ENCODE measurements around the gene ACO2. TPM values are rescaled to one million over a fixed set of nuclear protein-coding genes. Genes with fewer than 3 reads are reported as not detected.

The ACO2 gene
- total and polyA plus RNA-seq, 4 donors = 39.5 to 60.7 (median 51.7) TPM

DNA sequence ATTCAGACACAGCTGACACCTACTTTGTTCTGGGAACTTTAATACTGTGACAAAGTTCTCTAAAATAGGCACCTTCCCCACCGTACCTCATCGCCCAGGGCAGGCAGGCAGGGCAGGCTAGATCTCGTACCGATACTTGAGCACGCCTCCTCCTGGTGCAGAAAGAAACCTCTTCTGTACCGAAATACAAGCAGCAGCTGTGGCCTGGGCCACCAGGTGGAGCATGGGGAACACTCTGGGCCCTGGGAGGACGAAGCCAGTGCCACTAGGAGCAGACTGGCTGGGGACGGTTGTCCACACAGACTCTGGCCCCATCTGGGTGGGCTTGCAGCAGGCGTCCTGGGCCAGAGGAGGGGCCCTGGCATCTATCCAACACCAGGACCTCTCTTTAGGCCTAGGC is 108.0 kb downstream of the ACO2 start:
- Histone ChIP-seq H3K27ac (ENCODE audit: low read depth in 1 of 2, low read length in 2 of 2) (no peak overlapping the region), H3K36me3 (ENCODE audit: control insufficient read depth in 1 of 2, insufficient read depth in 2 of 2, low read length in 1 of 2) (no peaks in the 10 kb centered on the region), H3K27me3 (ENCODE audit: control insufficient read depth in 1 of 2, insufficient read depth in 2 of 2, low read length in 1 of 2) (no peaks in the 10 kb centered on the region), H3K4me1 (ENCODE audit: control insufficient read depth in 1 of 2, insufficient read depth in 2 of 2, low read length in 2 of 2) (no peaks in the 10 kb centered on the region), H3K4me3 (ENCODE audit: low read length in 2 of 2) (no peak overlapping the region), H3K9me3 (ENCODE audit: control insufficient read depth, low read length) (no peaks in the 10 kb centered on the region)
- ATAC-seq (ENCODE audit: low FRiP score) (peak; percentile 46), DNase-seq (peak; percentile 64 to 85)
- 27 to 33% methylated on average over 9 of the region's 9 CpGs for WGBS, 2 donors
- intact Hi-C loops (cut with DNase I) = no loop called here

DNA sequence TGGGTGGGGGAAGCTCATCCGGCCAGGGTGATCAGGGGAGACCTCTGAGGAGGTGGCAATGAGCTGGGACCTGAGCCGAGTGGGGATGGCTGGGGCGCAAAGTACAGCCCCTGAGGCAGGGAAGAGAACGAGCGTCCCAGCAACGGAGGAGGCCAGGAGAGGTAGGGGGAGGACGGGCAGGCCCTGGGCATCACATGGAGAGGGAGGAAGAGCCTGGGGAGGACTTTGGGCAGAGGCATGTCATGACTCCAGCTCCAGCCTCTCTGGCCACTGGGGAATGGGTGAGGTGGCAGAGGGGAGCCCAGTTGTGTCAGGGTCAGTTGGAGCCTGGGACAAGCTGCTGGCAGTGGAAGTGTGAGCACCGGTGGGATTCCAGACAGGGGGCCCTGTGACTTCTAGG is 109.2 kb downstream of the ACO2 start:
- Histone ChIP-seq H3K4me1 (ENCODE audit: control insufficient read depth in 1 of 2, insufficient read depth in 2 of 2, low read length in 2 of 2) (no peaks in the 10 kb centered on the region), H3K36me3 (ENCODE audit: control insufficient read depth in 1 of 2, insufficient read depth in 2 of 2, low read length in 1 of 2) (no peaks in the 10 kb centered on the region), H3K27ac (ENCODE audit: low read depth in 1 of 2, low read length in 2 of 2) (no peak overlapping the region), H3K27me3 (ENCODE audit: control insufficient read depth in 1 of 2, insufficient read depth in 2 of 2, low read length in 1 of 2) (no peaks in the 10 kb centered on the region), H3K9me3 (ENCODE audit: control insufficient read depth, low read length) (no peaks in the 10 kb centered on the region), H3K4me3 (ENCODE audit: low read length in 2 of 2) (no peak overlapping the region)
- DNase-seq (no peak), ATAC-seq (ENCODE audit: low FRiP score) (no peak)
- WGBS, 2 donors = 70 to 71% methylated on average over 8 of the region's 8 CpGs
- intact Hi-C loops (cut with DNase I) = no loop called here

Other genes starting within 250 kb of the ACO2 start
- 1 to 10 TPM; 1.2 to 2.7 TPM for gene CHADL, start 228.2 kb upstream of the ACO2 start, total RNA-seq
- gene CHADL, start 228.2 kb upstream of the ACO2 start, polyA plus RNA-seq = 1 to 10 TPM in 1 of 2 donors, not detected in 1; 7.0 TPM
- 10 to 100 TPM; 29.7 to 34.6 TPM for gene RANGAP1, start 182.9 kb upstream of the ACO2 start, total RNA-seq
- gene RANGAP1, start 182.9 kb upstream of the ACO2 start, polyA plus RNA-seq = 10 to 100 TPM; 14.8 to 20.3 TPM
- gene ZC3H7B, start 167.6 kb upstream of the ACO2 start, total RNA-seq = 10 to 100 TPM; 34.8 to 50.0 TPM
- 10 to 100 TPM; 14.8 to 23.7 TPM for gene ZC3H7B, start 167.6 kb upstream of the ACO2 start, polyA plus RNA-seq
- 10 to 100 TPM in 1 of 2 donors, 1 to 10 TPM in 1; 8.6 to 23.3 TPM for gene TEF, start 87.2 kb upstream of the ACO2 start, total RNA-seq
- gene TEF, start 87.2 kb upstream of the ACO2 start, polyA plus RNA-seq = 10 to 100 TPM in 1 of 2 donors, 1 to 10 TPM in 1; 9.0 to 19.4 TPM
- gene TOB2, start 22.3 kb upstream of the ACO2 start, total RNA-seq = 10 to 100 TPM; 47.7 to 55.9 TPM
- gene TOB2, start 22.3 kb upstream of the ACO2 start, polyA plus RNA-seq = 10 to 100 TPM; 12.9 to 15.5 TPM
- gene PHF5A, start 425 bp upstream of the ACO2 start, total RNA-seq = 10 to 100 TPM; 22.5 to 27.0 TPM
- 10 to 100 TPM; 29.8 to 43.1 TPM for gene PHF5A, start 425 bp upstream of the ACO2 start, polyA plus RNA-seq
- gene POLR3H, start 75.4 kb downstream of the ACO2 start, total RNA-seq = 10 to 100 TPM; 25.3 to 29.2 TPM
- gene POLR3H, start 75.4 kb downstream of the ACO2 start, polyA plus RNA-seq = 10 to 100 TPM in 1 of 2 donors, 1 to 10 TPM in 1; 9.4 to 21.0 TPM
- gene CSDC2, start 91.9 kb downstream of the ACO2 start, total RNA-seq = 10 to 100 TPM; 28.2 to 76.9 TPM
- 100 to 1,000 TPM in 1 of 2 donors, 10 to 100 TPM in 1; 19.2 to 129 TPM for gene CSDC2, start 91.9 kb downstream of the ACO2 start, polyA plus RNA-seq
- 10 to 100 TPM; 23.8 to 25.2 TPM for gene PMM1, start 120.7 kb downstream of the ACO2 start, total RNA-seq
- gene PMM1, start 120.7 kb downstream of the ACO2 start, polyA plus RNA-seq = 100 to 1,000 TPM in 1 of 2 donors, 10 to 100 TPM in 1; 43.6 to 101 TPM
- 10 to 100 TPM; 21.1 to 21.5 TPM for gene DESI1, start 151.9 kb downstream of the ACO2 start, total RNA-seq
- gene DESI1, start 151.9 kb downstream of the ACO2 start, polyA plus RNA-seq = 10 to 100 TPM in 1 of 2 donors, 1 to 10 TPM in 1; 6.4 to 11.9 TPM
- gene XRCC6, start 152.2 kb downstream of the ACO2 start, total RNA-seq = 100 to 1,000 TPM; 131 to 132 TPM
- gene XRCC6, start 152.2 kb downstream of the ACO2 start, polyA plus RNA-seq = 100 to 1,000 TPM in 1 of 2 donors, 10 to 100 TPM in 1; 93.7 to 124 TPM
- 10 to 100 TPM; 82.8 to 84.8 TPM for gene SNU13, start 219.8 kb downstream of the ACO2 start, total RNA-seq
- gene SNU13, start 219.8 kb downstream of the ACO2 start, polyA plus RNA-seq = 100 to 1,000 TPM in 1 of 2 donors, 10 to 100 TPM in 1; 99.8 to 105 TPM
- 1 to 10 TPM; 1.4 to 2.0 TPM for gene MEI1, start 230.4 kb downstream of the ACO2 start, total RNA-seq
- under 1 TPM in 1 of 2 donors, not detected in 1; 0.49 TPM for gene MEI1, start 230.4 kb downstream of the ACO2 start, polyA plus RNA-seq